Pulmonary artery endothelial cell (primary cell): ENCODE data around the gene HOXA10. TPM values are rescaled to one million over a fixed set of nuclear protein-coding genes. Genes with fewer than 3 reads are reported as not detected.

Source experiments
- DNase-seq: peaks from one replicate; pipeline ENCODE4 v3.0.0-alpha.2; 2011; ENCODE audit warnings: low read depth, low spot score
- total RNA-seq: library from RNA; depleted of rRNA; stranded (reverse); fragments of >200 nt; gene quantifications from 2 replicates; pipeline ENCODE4 v1.2.3, GENCODE V29; 2014

HOXA10 gene
- total RNA-seq, 1 donor from 2014 or later, result 0.07 TPM

DNA sequence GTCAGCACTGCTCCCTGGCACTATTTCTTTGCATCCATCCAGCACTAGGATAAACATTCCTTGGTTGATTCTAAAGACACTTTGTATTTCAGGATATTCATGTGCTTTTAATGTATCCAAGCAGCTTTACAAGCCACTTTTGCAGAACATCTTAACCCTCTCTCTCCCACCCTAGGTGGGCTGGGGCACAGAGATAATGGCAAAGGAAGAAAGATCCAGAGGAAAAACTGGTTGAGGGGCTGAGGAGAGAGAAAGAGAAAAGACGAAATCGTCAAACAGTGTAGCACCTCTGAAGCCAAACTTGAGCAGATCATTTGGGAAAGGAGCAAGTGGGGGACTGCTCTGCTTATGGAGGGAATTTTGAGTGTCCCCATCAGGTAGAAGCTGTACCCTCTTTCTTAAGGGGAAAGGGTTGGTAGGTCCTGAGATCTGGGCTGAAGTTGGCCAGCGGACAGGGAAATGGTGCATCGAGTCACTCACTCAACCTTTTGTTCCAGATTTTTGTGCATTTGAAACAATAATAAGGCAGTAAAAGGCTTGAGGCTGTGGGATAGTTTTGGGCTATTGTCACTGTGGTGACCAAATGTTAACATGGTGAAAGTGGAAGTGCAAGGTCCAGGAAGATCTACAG is 30.0 kb upstream of the HOXA10 start:
- no peak for DNase-seq

DNA sequence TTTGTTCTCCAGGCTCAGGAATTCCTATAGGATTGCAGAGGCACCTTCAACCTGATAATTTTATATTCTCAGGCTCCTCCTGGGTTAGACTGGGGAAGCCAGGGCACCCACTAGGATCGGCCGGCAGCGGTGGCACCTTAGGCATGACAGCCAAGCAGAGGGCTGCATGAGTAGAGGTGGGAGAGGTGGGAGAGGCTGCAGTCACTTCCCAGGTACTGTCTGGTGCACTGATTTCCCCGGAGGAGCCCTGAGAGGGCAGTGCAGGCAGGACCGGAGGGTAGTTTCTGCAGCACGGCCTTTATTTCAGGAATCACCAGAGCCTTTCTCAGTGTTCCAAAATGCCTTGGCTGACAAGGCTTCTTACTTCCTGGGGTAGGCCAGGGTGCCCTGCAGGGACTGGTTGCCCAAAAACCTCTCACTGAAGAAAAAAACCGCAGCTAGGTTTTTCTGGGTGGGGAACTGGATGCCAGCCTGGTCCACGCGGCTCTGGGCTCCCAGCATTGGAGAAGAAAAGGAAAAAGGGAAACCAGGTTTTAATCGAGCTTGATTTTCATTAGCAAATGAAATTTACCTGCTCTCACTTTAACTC is 29.3 kb upstream of the HOXA10 start:
- DNase-seq, result no peak

DNA sequence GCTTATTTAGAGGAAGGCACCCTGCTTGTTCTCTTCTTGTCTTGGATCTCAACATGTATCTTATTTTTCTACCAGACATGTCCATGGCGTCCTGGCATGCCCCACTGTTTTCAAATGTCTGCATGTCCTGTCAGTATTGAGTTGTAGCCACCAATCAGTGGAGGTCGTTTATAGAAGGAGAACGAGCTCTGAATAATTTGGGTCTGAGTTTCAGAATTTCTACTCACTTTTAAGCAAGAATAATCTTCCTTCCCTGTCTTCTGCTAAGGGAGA is 28.7 kb upstream of the HOXA10 start:
- DNase-seq, result no peak

DNA sequence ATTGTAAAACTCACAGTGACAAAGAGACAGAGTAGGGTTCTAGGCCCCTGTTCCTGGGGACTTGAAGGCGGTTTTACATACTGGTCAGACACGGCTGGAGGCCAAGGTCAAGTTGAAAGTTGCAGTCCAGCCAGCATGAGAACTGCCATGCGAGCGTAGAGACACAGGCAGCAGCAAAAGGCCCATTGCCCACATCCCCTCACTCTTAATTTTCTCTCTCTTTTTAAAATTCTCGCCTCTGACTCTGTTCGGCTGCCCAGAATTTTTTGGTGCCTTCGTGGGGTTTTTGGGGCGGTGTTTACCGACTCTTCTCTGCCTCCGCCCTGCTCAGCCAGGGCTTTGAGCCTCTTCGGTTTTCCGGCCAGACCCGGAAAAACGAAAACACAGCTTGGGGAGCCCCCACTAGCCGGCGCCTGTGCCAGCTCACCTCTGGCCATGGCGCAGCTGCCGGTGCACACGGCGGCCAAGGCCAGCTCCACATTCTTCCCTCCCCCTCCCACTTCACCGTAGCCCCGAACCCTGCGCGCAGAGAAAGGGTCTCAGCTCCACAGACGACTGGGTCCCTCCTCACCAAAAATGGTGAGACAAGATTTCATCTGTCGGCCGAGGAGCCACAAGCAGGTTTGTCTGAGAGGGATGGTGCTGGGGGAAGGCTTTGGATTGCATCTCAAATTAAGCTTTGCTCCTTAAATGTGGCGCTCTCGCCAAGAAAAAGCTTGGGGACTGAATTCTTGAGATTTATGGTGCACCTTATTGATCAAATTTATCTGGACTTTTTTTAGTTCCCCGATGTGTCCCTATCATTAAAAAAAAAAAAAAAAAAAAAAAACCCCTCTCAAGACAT is 28.1 kb upstream of the HOXA10 start:
- no peak for DNase-seq

DNA sequence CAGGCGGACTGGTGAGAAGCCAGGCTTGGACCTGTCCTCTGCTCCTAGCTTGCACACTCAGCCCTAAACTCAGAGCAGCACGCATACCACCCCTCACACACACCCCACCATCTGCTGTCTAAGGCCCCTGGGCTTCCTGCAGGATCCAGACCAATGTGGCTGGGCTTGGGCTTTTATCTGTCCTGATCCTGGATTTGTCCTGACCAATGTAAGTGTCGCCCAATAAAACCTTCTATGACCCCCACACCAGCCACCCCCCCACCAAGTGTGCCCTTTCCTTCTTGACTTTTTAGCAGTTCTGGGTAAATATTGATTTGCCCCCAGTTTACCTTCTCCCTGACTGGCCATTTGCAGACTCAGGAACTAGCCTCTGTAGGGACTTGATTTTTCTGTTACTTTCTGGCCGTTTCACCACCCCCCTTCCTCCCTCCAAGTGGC is 27.5 kb upstream of the HOXA10 start:
- no peak for DNase-seq

DNA sequence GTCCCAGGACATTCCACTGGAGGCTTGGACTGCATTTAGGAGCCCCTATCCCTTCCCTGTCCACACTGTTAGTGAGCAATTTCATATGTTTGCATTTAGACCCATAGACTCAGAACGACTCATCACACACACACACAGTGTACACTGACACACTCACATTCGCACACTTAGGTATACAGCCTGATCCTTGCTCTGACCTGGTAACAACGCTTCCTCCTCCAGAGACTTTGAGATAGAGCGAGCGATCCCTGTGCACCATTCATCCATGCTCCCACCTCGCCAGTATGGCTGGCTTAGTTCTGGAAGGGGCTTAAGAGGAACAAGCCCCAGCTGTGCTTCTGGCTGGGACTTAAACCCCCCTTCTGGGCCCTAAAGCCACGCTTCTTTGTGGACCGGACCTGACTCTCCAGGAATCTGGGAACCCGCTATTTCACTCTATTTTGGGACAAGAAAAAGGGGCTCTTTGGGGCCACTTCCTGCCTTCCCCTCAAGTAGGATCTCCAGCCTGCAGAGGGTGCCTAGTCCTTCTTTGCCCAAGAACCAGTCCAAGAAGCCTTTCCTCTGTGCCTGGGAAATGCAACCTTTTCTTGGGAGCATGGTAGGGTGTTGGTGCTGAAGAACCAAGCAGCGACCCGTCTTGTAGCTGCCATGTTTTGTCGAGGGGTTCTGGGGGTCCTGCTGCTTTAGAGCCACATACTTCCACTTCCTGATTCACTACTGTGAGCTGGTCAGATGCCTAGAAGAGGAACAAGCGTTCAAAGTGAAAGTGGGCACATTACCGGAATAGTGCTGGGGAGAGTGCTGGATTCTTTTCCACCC is 26.9 kb upstream of the HOXA10 start:
- DNase-seq, result no peak

DNA sequence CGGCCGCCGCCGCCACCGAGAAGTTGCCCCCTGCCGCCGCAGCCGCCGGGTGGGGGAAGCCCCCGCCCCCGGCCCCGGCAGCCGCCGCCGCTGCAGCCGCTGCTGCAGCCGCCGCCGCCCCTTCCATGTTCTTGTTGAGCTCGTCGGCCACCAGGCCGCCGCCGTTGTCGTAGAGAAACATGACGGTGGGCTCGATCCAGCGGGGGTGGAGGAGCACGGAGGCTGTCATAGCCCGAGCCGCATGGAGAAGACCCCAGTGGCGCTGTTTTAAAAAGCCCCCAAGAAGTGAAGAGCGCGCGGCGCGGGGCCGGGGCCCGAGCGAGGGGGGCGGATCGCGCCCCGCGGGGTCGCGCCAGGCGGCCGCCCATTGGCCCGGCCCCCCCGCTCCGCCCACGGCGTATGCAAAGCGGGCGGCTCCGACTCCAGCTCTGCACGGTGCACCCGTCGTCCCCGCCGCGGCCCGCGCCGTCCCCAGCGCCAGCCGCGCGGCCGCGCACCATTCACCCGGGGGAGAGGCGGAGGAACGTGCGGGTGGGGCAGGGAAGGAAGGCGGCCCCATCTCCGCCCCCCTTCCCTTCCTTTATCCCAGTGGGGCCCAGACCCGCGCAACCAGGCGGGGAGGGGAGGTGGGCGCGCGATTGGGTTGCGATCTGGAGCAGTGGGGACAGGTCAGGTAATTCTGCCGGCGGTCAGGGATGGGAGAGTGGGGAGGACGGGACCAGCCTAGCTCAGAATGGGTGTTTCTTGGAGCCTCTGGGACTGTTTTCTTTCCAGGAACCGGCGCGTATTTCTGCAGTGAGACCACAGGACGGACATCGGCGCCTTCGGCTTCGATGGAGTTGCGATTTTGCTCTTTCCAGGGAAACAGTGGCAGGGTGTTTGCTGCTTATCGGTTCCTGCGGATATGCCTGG is 26.0 kb upstream of the HOXA10 start, which contains the start of gene HOXA13:
HOXA13 (minus strand) TSS at position 243 of the 912 bp plus-strand sequence; CDS start at position 229, 14 bp downstream.
- no peak for DNase-seq

DNA sequence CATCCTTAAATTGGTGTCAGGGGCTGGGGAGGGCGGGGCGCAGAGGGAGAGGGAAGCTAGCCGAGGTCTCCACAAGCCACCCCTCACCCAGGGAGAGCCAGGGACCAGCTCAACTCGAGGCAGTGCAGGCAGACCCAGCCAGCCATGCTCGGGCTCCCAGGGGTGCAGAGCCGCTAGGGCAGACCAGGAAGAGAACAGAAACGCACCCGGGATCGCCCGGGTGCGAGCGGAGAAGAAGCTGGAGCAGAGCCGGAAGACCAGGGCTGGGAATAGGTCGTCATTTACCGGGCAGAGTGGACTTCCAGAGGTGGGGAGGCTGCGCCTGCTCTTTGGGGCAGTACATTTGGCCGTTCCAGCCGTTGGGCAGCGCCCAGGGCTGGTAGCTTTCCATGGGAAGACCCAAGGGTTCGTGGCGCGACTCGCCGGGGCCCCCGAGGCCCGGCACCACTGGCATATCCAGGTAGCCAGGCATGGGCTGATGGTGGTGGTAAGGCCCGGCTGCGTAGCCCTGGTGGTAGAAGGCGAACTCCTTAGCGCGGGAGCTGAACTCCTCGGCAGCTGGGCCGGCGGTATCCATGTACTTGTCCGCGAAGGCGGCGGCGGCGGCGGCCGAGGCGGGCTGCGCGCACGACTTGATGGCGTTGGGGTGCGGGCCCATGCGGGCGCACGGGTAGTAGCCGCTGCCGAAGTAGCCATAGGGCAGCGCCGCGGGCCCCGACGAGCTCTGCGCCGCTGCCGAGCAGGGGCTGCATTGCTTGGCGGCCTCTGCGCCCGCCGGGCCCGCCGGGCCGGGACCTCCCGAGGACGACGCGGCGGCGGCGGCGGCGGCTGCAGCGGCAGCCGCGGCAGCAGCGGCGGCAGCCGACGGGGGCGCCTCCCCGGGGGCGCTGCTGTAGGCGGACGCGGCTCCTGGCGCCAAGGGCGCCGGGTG is 25.0 kb upstream of the HOXA10 start:
- no peak for DNase-seq

DNA sequence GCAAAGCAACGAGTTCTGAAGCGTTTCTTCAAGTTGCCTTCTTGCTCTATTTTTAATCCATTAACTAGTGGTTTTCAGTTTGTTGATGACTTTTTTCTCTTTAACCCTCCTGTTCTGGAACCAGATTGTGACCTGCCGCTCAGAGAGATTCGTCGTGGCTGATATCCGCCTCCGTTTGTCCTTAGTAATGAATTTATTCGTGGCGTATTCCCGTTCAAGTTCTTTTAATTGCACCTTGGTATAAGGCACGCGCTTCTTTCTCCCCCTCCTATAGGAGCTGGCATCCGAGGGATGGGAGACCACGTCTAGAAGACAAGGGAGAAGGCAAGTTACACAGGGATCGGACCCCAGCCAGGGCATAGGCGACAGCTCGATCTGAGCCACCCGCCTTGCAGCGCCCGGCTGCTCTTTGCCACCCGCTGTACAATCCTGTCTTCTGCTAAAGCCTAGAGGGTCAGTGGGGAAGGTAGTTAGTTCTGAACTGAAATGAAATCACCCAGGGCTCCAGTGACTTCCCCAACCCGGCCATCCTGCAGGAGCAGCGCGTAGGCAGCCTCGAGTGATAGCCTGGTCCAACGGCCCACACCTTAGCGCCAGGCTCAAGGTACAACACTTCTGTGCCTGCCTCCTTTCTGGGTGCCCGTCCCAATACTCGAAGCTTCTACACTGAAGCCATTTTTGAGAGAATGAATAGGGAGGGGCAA is 24.2 kb upstream of the HOXA10 start:
- DNase-seq, result no peak

DNA sequence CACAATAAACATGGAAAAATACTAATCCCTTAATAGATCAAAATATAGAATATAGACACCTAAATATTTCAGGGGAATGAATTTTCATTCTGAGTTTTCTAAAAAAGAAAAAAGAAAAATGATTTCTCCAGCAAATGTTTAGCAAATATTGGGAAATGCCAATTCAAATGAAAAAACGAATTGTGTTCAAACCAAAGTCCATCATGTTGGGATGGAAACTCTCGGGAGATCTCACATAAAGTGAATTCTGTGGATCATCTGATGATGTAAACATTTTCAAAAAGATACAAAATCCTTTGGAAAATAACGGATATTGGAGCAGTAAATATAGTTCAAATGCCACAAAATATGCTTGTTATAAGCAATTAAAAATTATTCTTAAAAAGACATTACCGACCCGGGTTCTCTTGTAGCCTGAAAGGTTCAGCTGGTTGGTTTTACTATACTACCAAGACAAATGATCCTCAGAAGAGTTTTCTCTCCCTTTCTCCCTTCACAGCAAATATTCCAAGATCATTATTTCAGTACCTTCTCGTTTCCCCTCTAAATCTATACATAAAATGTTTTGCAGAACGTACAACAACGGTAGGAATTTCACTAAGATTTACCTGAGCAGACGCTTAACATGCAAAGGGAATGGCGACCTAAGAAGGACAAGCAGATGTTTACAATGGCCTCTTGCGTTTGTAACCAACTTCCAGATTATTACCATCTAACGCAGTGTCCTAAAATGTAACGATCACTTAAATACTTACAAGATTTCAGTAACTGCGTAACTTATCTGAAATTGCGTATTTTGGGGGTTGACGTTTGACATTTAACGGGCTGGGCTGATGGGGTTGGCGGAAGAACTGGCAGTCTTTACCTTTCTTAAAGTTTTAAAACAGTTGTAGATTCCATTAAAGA is 23.3 kb upstream of the HOXA10 start:
- DNase-seq, result no peak

DNA sequence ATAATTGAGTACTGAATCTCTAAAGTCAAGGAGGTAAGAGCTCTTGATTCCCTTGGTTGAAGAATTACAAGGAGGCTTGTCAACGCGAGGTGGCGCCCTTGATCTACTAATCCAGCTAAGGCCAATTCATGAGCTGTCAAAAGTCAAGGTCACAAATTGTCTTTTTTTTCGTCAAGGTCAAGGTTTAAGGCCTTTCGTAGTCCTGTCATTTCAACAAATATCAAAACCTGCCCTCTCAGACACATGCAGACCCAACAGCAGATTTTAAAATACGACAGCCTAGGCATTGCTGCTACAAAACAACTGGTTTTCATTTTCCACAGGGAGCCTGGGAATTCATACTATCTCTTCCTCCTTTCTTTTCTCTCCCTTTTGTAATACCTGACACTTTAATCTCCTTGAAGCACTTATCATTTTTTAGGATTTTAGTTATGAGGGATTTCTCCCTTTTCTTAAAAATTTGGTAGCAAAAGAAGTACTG is 22.2 kb upstream of the HOXA10 start:
- DNase-seq, result peak; percentile 36

DNA sequence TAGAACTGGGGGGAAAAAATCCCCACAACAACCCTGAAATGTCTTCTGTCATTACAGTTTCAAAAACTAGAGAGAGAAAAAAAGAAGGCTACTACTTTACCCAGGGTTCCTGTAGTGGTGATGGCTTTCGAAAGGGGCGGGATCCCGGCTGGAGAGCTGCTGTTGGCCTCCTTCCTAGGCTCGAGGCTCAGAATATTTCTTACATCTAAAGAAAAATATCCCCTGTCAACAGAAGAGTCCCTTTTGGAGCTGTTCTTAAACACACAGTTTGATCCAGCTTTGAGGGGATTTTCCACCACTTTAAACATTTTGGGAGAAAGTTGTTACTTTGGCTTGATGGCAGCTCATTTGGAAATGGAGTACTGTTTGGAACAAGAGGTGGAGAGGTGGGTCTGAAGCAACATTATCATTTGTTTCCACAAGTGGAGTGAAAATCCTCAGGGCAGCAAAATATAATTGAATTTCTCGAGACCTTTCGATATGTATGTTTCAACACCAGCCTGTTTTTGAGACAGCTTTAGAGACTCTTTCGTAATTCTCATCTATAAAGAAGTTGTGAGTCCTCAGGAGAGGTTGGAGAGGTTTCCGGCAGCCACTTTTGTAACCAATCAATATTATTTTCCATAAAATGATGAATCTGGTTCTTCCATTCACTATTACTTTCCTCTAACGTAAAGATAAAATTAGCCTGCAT is 20.7 kb upstream of the HOXA10 start:
- DNase-seq, result no peak

DNA sequence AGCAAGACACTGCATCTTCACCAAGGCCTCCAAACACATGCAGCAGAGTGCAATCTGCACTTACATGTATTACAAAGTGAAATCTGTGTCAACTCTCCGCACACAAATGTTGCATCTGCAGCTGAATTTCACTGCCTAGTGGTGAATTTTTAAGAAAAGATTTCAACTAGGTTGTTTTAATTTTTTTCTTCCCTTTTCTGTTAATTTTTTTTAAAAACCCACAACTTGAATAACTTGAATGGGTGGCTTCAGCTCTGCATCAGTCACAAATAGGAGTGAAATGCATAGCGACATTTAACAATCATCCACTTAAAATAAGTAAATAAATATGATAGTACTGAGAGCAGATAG is 19.9 kb upstream of the HOXA10 start:
- DNase-seq, result no peak

DNA sequence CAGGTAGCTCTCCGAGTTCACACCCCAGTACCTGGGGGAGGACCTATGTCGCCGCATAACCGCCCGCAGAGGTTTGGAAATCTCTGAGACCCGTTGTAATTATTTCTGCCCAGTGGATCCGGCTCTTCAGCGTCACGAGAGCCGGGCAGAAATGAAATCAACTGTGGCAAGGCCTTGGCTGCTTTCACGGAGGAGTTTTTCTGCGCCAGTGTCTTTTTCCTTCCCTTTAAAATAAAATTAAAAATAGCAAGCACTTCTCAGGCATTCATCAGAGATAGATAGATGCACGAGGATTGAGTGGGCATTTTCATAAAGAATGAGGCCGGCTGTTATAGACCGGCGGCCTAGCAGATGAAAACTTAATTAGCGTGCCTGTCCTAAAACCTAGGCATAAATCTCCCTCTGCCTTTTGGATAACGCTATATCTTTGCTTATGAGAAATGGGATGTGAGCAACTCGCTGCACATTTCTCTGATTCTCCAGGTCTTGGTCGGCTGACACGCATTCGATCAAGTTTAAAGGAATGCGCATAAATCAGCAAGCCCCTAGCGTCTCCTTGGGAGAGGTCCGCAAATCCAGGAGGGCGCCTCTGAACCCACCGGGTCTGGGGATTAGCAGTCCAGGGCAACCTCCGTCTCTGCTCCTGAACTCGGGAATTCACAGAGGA is 19.3 kb upstream of the HOXA10 start:
- no peak for DNase-seq

DNA sequence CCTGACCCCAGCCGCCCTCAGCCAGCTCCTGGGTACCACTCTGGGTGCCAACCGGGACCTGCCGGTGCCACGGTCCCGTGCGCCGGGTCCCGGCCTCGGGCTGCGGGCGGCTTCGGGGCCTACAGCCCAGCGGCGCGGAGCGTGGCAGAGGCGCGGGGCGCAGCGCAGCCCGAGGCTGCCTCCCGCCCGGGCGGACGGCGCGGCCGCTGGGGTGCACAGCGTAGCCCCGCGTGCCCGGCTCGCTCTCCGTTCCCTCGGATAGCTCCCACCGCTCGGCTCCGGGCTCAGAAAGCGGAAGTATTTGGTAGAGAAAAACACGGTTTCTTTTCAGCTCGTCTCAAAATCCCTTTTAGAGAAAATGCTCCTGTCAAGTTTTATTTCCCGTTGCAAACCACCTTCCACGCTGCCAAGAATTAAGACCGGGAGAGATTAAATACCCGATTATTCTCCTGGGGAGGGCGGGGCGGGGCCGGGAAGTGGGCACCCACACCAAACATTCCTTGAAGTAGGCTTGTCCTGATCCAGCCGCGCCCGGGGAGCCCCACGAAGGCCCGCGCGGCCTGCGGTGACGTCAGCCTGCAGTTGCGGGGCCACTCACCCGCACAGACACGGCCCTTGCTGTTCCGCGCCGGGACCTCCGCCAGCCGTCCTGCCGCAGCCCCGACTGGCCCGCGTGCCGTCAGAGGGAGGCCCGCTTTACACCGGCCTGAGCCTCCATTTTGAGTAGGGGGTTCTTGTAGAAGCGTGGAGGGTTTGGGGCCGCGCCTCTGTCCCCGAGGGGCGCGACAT is 18.6 kb upstream of the HOXA10 start:
- DNase-seq, result no peak
